ENCODE data around the gene BSDC1. TPM values are rescaled to one million over a fixed set of nuclear protein-coding genes. Genes with fewer than 3 reads are reported as not detected.
A peak's percentile ranks its signal among the peaks of the same experiment; 100 is the strongest.

Gene BSDC1
- total RNA-seq, 6 donors from 2014 or later: 60.8 to 116 (median 68.9) TPM

GRCh38 chr1:32361674-32362473 lies 32.4 kb downstream of the BSDC1 start:
- DNase-seq (peak in 1 of 2 donors; percentile 91), ATAC-seq (ENCODE audit: low FRiP score in 2 of 2) (peak; percentile 54 to 77)
- 0% methylated on average over 11 of the region's 91 CpGs; no CpG with 5 or more reads in 1 of the 2 donors for WGBS, 2 donors
- H3K4me3 ChIP-seq: peak overlapping the region; percentile 16 to 47 (median 39)
- no peaks in the 10 kb centered on the region for H3K9me3 ChIP-seq
- peaks cover 3 to 37% (median 20%) of the 10 kb centered on the region in 4 donors for H3K36me3 ChIP-seq
- peak overlapping the region in 1 of 4 donors; percentile 60 for H3K27ac ChIP-seq
- TF ChIP-seq EP300 (IDR thresholded peaks at IDR 0.05): no peak
- TF ChIP-seq POLR2AphosphoS5 (IDR thresholded peaks at IDR 0.05): no peak
- TF ChIP-seq, protein P1, sequence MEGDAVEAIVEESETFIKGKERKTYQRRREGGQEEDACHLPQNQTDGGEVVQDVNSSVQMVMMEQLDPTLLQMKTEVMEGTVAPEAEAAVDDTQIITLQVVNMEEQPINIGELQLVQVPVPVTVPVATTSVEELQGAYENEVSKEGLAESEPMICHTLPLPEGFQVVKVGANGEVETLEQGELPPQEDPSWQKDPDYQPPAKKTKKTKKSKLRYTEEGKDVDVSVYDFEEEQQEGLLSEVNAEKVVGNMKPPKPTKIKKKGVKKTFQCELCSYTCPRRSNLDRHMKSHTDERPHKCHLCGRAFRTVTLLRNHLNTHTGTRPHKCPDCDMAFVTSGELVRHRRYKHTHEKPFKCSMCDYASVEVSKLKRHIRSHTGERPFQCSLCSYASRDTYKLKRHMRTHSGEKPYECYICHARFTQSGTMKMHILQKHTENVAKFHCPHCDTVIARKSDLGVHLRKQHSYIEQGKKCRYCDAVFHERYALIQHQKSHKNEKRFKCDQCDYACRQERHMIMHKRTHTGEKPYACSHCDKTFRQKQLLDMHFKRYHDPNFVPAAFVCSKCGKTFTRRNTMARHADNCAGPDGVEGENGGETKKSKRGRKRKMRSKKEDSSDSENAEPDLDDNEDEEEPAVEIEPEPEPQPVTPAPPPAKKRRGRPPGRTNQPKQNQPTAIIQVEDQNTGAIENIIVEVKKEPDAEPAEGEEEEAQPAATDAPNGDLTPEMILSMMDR (IDR thresholded peaks at IDR 0.05): peak in 5 of 6 experiments; percentile 33 to 57 (median 33)
- TF ChIP-seq POLR2A (IDR thresholded peaks at IDR 0.05): no peak
- H3K4me1 ChIP-seq: peaks cover 13 to 24% (median 15%) of the 10 kb centered on the region in 4 donors
- H3K27me3 ChIP-seq: peaks cover 0 to 4% (median 0%) of the 10 kb centered on the region in 4 donors

GRCh38 chr1:32361308-32361673 lies 33.0 kb downstream of the BSDC1 start:
- DNase-seq: no peak
- TF ChIP-seq, protein P1 (IDR thresholded peaks at IDR 0.05): no peak
- TF ChIP-seq EP300 (IDR thresholded peaks at IDR 0.05) (no peak), POLR2A (IDR thresholded peaks at IDR 0.05) (no peak), POLR2AphosphoS5 (IDR thresholded peaks at IDR 0.05) (no peak)
- 77 to 78% methylated on average over 21 to 30 of the region's 35 CpGs for WGBS, 2 donors
- peaks cover 13 to 24% (median 15%) of the 10 kb centered on the region in 4 donors for H3K4me1 ChIP-seq
- peak overlapping the region in 3 of 4 donors; percentile 33 to 47 (median 45) for H3K4me3 ChIP-seq
- H3K36me3 ChIP-seq: peaks cover 0 to 31% (median 15%) of the 10 kb centered on the region in 4 donors
- H3K9me3 ChIP-seq: no peaks in the 10 kb centered on the region
- no peak for ATAC-seq (ENCODE audit: low FRiP score in 2 of 2)
- no peak overlapping the region for H3K27ac ChIP-seq
- H3K27me3 ChIP-seq: peaks cover 0 to 4% (median 0%) of the 10 kb centered on the region in 4 donors

DNA sequence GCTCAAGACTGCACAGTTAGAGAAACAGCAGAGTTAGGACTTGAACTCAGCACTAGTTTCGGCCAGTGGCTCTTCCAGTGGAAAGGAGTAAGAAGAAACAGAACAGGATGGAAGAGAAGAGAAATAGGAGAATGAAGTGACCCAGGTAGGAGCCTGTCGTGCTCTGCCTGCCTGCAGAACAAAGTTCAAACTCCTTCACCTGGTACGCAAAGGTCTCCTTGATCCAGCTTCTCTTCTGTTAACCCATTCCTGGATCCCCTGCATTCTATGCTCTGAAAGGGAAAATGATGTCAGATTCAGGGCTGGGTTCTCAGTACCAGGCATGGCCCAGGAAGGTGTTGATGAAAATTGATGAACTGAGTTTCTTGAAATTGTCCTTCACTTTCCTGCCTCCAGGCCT lies 35.8 kb downstream of the BSDC1 start:
- peaks cover 0 to 5% (median 1%) of the 10 kb centered on the region in 4 donors for H3K36me3 ChIP-seq
- no peak for DNase-seq
- H3K27ac ChIP-seq: no peak overlapping the region
- TF ChIP-seq, protein P1 (IDR thresholded peaks at IDR 0.05): no peak
- TF ChIP-seq EP300 (IDR thresholded peaks at IDR 0.05): no peak
- TF ChIP-seq POLR2A (IDR thresholded peaks at IDR 0.05): no peak
- no peak for TF ChIP-seq POLR2AphosphoS5 (IDR thresholded peaks at IDR 0.05)
- no peaks in the 10 kb centered on the region for H3K9me3 ChIP-seq
- no peak for ATAC-seq (ENCODE audit: low FRiP score in 2 of 2)
- no peak overlapping the region for H3K4me3 ChIP-seq
- peaks cover 0 to 4% (median 0%) of the 10 kb centered on the region in 4 donors for H3K27me3 ChIP-seq
- 81 to 93% methylated on average over 3 of the region's 3 CpGs for WGBS, 2 donors
- H3K4me1 ChIP-seq: peaks cover 17 to 33% (median 22%) of the 10 kb centered on the region in 4 donors

GRCh38 chr1:32357614-32358013 lies 36.6 kb downstream of the BSDC1 start:
- no peak overlapping the region for H3K4me3 ChIP-seq
- ATAC-seq (ENCODE audit: low FRiP score in 2 of 2): no peak
- WGBS, 2 donors: 77 to 83% methylated on average over 1 to 6 of the region's 6 CpGs
- peaks cover 0 to 4% (median 0%) of the 10 kb centered on the region in 4 donors for H3K27me3 ChIP-seq
- TF ChIP-seq POLR2AphosphoS5 (IDR thresholded peaks at IDR 0.05) (no peak), EP300 (IDR thresholded peaks at IDR 0.05) (no peak), POLR2A (IDR thresholded peaks at IDR 0.05) (no peak)
- TF ChIP-seq, protein P1 (IDR thresholded peaks at IDR 0.05): no peak
- DNase-seq: no peak
- no peak overlapping the region for H3K27ac ChIP-seq
- no peaks in the 10 kb centered on the region for H3K9me3 ChIP-seq
- H3K36me3 ChIP-seq: no peaks in the 10 kb centered on the region
- H3K4me1 ChIP-seq: peaks cover 26 to 39% (median 30%) of the 10 kb centered on the region in 4 donors

All from upper lobe of left lung (tissue), 6 donors.